Astrocyte (in vitro differentiated cells and primary cell): ENCODE data around the gene SLC4A1. TPM values are rescaled to one million over a fixed set of nuclear protein-coding genes. Genes with fewer than 3 reads are reported as not detected.

Source experiments
- DNase-seq: peaks from one replicate; pipeline ENCODE4 v3.0.0-alpha.2; 2010; ENCODE audit warnings: low read depth
- FAIRE-seq: peaks from 2 replicates; lab custom pipeline; 2011; peaks lifted over from hg19 to GRCh38; lab: Jason Lieb, UNC
- H2AFZ ChIP-seq: 2 replicates; pipeline ENCODE4 v1.6.0; 2012; ENCODE audit warnings: low read depth, low read length, inconsistent platforms
- H3K27ac ChIP-seq: 2 replicates; pipeline ENCODE4 v1.5.1; 2011; ENCODE audit warnings: low read depth, low read length, inconsistent platforms
- H3K27me3 ChIP-seq: 2 replicates; pipeline ENCODE4 v1.6.0; 2011; ENCODE audit warnings: low read length, inconsistent platforms; ENCODE audit not compliant: insufficient read depth
- H3K36me3 ChIP-seq: 2 replicates; pipeline ENCODE4 v1.5.1; 2011; ENCODE audit warnings: low read length, inconsistent platforms; ENCODE audit not compliant: insufficient read depth
- H3K4me1 ChIP-seq: 2 replicates; pipeline ENCODE4 v1.5.1; 2011; ENCODE audit warnings: low read length, inconsistent platforms; ENCODE audit not compliant: insufficient read depth
- H3K4me2 ChIP-seq: 2 replicates; pipeline ENCODE4 v1.6.0; 2012; ENCODE audit warnings: low read length, inconsistent platforms
- H3K4me3 ChIP-seq: 2 replicates; pipeline ENCODE4 v1.5.1; 2011; ENCODE audit warnings: low read depth, mild to moderate bottlenecking, low read length, inconsistent platforms; ENCODE audit not compliant: insufficient read depth
- H3K79me2 ChIP-seq: 2 replicates; pipeline ENCODE4 v1.6.0; 2012; ENCODE audit warnings: mild to moderate bottlenecking, low read length, inconsistent platforms; ENCODE audit not compliant: insufficient read depth
- H3K9ac ChIP-seq: 2 replicates; pipeline ENCODE4 v1.6.0; 2012; ENCODE audit warnings: mild to moderate bottlenecking, low read length, inconsistent platforms
- H3K9me3 ChIP-seq: 2 replicates; pipeline ENCODE4 v1.5.1; 2012; ENCODE audit warnings: low read depth, mild to moderate bottlenecking, low read length, inconsistent platforms; ENCODE audit not compliant: insufficient read depth
- H4K20me1 ChIP-seq: 2 replicates; pipeline ENCODE4 v1.6.0; 2012; ENCODE audit warnings: low read length, inconsistent platforms; ENCODE audit not compliant: insufficient read depth
- H3K27ac Mint-ChIP-seq: one replicate; pipeline ENCODE4 v1.8.0; 2021; ENCODE audit warnings: mild to moderate bottlenecking, mixed read lengths; ENCODE audit not compliant: unreplicated experiment
- H3K27me3 Mint-ChIP-seq: one replicate; pipeline ENCODE4 v1.8.0; 2021; ENCODE audit warnings: low read depth, mixed read lengths; ENCODE audit not compliant: unreplicated experiment
- H3K36me3 Mint-ChIP-seq: one replicate; pipeline ENCODE4 v1.8.0; 2021; ENCODE audit warnings: low read depth, mixed read lengths; ENCODE audit not compliant: unreplicated experiment
- H3K4me1 Mint-ChIP-seq: one replicate; pipeline ENCODE4 v1.8.0; 2021; ENCODE audit warnings: low read depth, mixed read lengths; ENCODE audit not compliant: unreplicated experiment
- H3K4me3 Mint-ChIP-seq: one replicate; pipeline ENCODE4 v1.8.0; 2021; ENCODE audit warnings: mild to moderate bottlenecking, moderate library complexity, mixed read lengths; ENCODE audit not compliant: unreplicated experiment
- H3K9me3 Mint-ChIP-seq: one replicate; pipeline ENCODE4 v1.8.0; 2021; ENCODE audit warnings: mild to moderate bottlenecking, mixed read lengths; ENCODE audit not compliant: unreplicated experiment
- EZH2 ChIP-seq: IDR thresholded peaks from 2 replicates; pipeline ENCODE4 v1.6.1; 2012; ENCODE audit warnings: mild to moderate bottlenecking, low read length, inconsistent platforms; ENCODE audit not compliant: insufficient read depth
- total RNA-seq: library from RNA; stranded (reverse); gene quantifications from 2 replicates; pipeline ENCODE4 v1.2.1, GENCODE V29; 2021
- TF ChIP-seq, protein P1 (sequence below): IDR thresholded peaks from 2 replicates; pipeline ENCODE4 v1.5.1; 2011; ENCODE audit warnings: low read depth, mild to moderate bottlenecking, inconsistent platforms, low read length, moderate library complexity; ENCODE audit not compliant: insufficient read depth

Gene SLC4A1
- total RNA-seq, 1 donor from 2014 or later, result not detected

DNA sequence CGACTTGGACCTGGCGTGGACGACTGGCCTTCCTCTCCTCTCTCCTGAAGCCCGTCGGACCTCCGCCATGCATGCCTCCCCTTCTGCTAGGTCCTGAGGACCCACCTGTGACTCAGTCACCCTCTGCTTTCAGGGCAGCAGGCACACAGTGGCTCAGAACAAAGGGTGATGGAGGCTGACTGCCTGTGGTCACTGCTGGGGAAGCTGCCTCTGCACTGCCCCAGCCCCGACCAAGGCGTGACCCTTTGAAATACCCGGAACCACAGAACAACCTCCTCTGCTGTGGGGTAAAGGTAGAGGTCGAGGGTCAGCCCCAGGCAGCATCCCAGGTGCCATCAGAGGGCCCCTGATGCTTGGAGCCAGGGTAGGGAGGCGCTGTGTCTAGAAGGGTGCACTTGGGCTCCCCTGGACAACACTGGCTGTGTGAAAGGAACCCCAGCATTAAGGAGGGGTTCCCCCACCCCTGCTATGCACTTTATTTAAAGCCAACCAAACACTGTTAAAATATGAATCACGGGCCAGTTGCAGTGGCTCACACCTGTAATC, 12.5 kb upstream of the SLC4A1 start:
- H3K27ac Mint-ChIP-seq, result peak overlapping the region; percentile 85

DNA sequence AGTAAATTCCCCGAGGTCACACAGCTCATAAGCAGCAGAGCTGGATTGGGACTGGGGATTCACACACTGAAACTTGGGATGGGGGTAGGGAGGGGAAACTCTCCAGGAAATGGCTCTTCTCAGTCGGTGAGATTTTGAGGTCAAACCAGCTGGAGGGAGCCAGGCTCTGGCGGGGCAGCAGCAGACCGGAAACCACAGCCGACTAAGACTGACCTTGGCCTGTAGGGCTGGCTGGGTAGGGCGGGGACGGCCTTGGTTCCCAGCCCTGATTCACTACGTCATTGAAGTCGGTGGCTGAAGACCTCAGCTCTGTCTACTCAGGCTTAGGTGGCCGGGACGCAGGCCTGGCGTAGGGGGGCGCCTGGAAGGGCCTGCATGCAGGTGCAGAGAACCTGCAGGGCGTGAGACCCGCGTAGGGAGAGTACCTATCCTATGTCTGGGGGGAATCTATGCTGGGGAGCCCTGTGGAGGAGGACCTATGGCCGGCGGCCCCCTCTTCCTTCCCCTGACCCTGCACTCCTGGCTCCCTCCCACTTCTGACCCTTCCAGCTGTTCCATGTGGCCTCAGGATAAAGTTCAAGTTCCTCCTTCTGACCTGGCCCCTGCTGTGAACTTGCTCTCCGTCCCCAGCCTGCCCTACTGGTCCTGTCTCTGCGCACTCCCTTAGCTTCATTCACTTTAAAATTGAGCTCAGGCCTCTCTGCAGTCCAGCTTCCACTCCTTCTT, 11.9 kb upstream of the SLC4A1 start:
- no peaks in the 10 kb centered on the region for H3K36me3 ChIP-seq
- H3K27me3 ChIP-seq, result no peaks in the 10 kb centered on the region
- H3K4me2 ChIP-seq, result peak overlapping the region; percentile 76
- H3K27ac Mint-ChIP-seq, result peak overlapping the region; percentile 85
- TF ChIP-seq EZH2, result no peak
- TF ChIP-seq, protein P1, sequence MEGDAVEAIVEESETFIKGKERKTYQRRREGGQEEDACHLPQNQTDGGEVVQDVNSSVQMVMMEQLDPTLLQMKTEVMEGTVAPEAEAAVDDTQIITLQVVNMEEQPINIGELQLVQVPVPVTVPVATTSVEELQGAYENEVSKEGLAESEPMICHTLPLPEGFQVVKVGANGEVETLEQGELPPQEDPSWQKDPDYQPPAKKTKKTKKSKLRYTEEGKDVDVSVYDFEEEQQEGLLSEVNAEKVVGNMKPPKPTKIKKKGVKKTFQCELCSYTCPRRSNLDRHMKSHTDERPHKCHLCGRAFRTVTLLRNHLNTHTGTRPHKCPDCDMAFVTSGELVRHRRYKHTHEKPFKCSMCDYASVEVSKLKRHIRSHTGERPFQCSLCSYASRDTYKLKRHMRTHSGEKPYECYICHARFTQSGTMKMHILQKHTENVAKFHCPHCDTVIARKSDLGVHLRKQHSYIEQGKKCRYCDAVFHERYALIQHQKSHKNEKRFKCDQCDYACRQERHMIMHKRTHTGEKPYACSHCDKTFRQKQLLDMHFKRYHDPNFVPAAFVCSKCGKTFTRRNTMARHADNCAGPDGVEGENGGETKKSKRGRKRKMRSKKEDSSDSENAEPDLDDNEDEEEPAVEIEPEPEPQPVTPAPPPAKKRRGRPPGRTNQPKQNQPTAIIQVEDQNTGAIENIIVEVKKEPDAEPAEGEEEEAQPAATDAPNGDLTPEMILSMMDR, result no peak
- DNase-seq (peak; percentile 79), FAIRE-seq (no peak)
- H3K9ac ChIP-seq, result peak overlapping the region; percentile 47
- H3K4me3 Mint-ChIP-seq, result peak overlapping the region; percentile 64
- H3K36me3 Mint-ChIP-seq, result peaks cover 1% of the 10 kb centered on the region
- H2AFZ ChIP-seq, result peak overlapping the region; percentile 29
- H3K79me2 ChIP-seq, result no peaks in the 10 kb centered on the region
- H3K4me3 ChIP-seq, result no peak overlapping the region
- peaks cover 20% of the 10 kb centered on the region for H3K4me1 ChIP-seq
- no peaks in the 10 kb centered on the region for H3K9me3 Mint-ChIP-seq
- peaks cover 10% of the 10 kb centered on the region for H3K4me1 Mint-ChIP-seq
- H3K9me3 ChIP-seq, result no peaks in the 10 kb centered on the region
- H4K20me1 ChIP-seq, result no peaks in the 10 kb centered on the region
- peaks cover 39% of the 10 kb centered on the region for H3K27me3 Mint-ChIP-seq
- peak overlapping the region; percentile 47 for H3K27ac ChIP-seq

More for the DNA sequence above, 12.5 kb upstream of the SLC4A1 start:
- H3K36me3 Mint-ChIP-seq, result peaks cover 3% of the 10 kb centered on the region
- peaks cover 35% of the 10 kb centered on the region for H3K27me3 Mint-ChIP-seq
- H4K20me1 ChIP-seq, result no peaks in the 10 kb centered on the region
- TF ChIP-seq, protein P1, result no peak
- TF ChIP-seq EZH2, result no peak
- peaks cover 20% of the 10 kb centered on the region for H3K4me1 ChIP-seq
- peak overlapping the region; percentile 47 for H3K27ac ChIP-seq
- FAIRE-seq (no peak), DNase-seq (no peak)
- no peaks in the 10 kb centered on the region for H3K9me3 Mint-ChIP-seq
- H3K36me3 ChIP-seq, result no peaks in the 10 kb centered on the region
- peaks cover 10% of the 10 kb centered on the region for H3K4me1 Mint-ChIP-seq
- H3K4me3 ChIP-seq, result no peak overlapping the region
- peak overlapping the region; percentile 47 for H3K9ac ChIP-seq
- H3K4me2 ChIP-seq, result peak overlapping the region; percentile 76
- H3K4me3 Mint-ChIP-seq, result no peak overlapping the region
- H3K9me3 ChIP-seq, result no peaks in the 10 kb centered on the region
- H2AFZ ChIP-seq, result peak overlapping the region; percentile 29
- no peaks in the 10 kb centered on the region for H3K27me3 ChIP-seq
- no peaks in the 10 kb centered on the region for H3K79me2 ChIP-seq

DNA sequence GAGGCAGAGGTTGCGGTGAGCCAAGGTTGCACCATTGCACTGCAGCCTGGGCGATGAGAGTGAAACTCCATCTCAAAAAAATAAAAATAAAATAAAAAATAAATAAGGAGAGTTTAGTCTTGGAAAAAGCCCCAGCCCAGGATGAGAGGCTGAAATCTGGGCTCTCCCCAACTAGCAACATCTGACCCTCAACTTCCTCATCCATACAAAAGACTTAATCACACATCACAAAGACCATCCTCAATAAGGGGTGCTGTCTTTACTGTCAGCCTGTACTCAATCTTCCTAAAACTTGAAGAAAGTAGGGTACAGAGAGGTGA, 11.4 kb upstream of the SLC4A1 start:
- Histone ChIP-seq H4K20me1 (no peaks in the 10 kb centered on the region), H3K9me3 (no peaks in the 10 kb centered on the region), H3K79me2 (no peaks in the 10 kb centered on the region), H2AFZ (peak overlapping the region; percentile 29), H3K36me3 (no peaks in the 10 kb centered on the region), H3K27me3 (no peaks in the 10 kb centered on the region), H3K27ac (no peak overlapping the region), H3K4me2 (peak overlapping the region; percentile 76), H3K9ac (no peak overlapping the region), H3K4me3 (no peak overlapping the region), H3K4me1 (peaks cover 20% of the 10 kb centered on the region)
- no peak for FAIRE-seq
- no peak for TF ChIP-seq EZH2
- TF ChIP-seq, protein P1, result no peak
- no peak for DNase-seq
- Mint-ChIP-seq H3K36me3 (no peaks in the 10 kb centered on the region), H3K27ac (peak overlapping the region; percentile 85), H3K4me3 (peak overlapping the region; percentile 64), H3K9me3 (no peaks in the 10 kb centered on the region), H3K4me1 (peaks cover 10% of the 10 kb centered on the region), H3K27me3 (peaks cover 36% of the 10 kb centered on the region)
